Measurements from ENCODE around the gene MAP7D2. TPM values are rescaled to one million over a fixed set of nuclear protein-coding genes. Genes with fewer than 3 reads are reported as not detected.

The MAP7D2 gene
- total and polyA plus RNA-seq, 2 of the 4 experiments (the other 2 are of a cell fraction), result 0.18 to 0.19 TPM

GRCh38 chrX:20129547-20129946 lies 12.8 kb upstream of the MAP7D2 start:
- Histone ChIP-seq H4K8ac (ENCODE audit: low read depth in 2 of 2, low read length in 2 of 2) (no peak overlapping the region), H3K4me1 (ENCODE audit: control insufficient read depth, insufficient read depth, low read length) (no peaks in the 10 kb centered on the region), H2BK5ac (ENCODE audit: low read depth, low read length, poor library complexity, severe bottlenecking) (no peak overlapping the region), H3K27me3 (ENCODE audit: control insufficient read depth, insufficient read depth, low read length) (no peaks in the 10 kb centered on the region), H3K14ac (replicated peaks; ENCODE audit: low read depth, low read length) (no peak overlapping the region), H3K27ac (ENCODE audit: insufficient read depth, low read length) (no peak overlapping the region), H3K9ac (ENCODE audit: low read depth, low read length) (no peak overlapping the region), H3K18ac (ENCODE audit: low read depth, low read length) (no peak overlapping the region), H3K23ac (ENCODE audit: low read depth, low read length) (no peak overlapping the region), H2BK20ac (ENCODE audit: low read depth, low read length) (no peak overlapping the region), H4K91ac (ENCODE audit: insufficient read depth, low read depth, low read length) (no peak overlapping the region), H3K4me2 (ENCODE audit: low read depth, low read length) (no peak overlapping the region), H3K79me1 (ENCODE audit: low read depth in 1 of 2, low read length in 2 of 2) (peaks cover 6% of the 10 kb centered on the region in 2 experiments; a peak in 2 of 4 replicates), H2BK15ac (ENCODE audit: low read depth, low read length) (no peak overlapping the region), H2BK120ac (ENCODE audit: low read depth, low read length) (no peak overlapping the region), H3K56ac (ENCODE audit: extremely low read depth, insufficient read depth, low read length) (no peak overlapping the region), H4K5ac (ENCODE audit: low read depth, low read length) (no peak overlapping the region), H3K4ac (ENCODE audit: low read depth, low read length) (no peak overlapping the region), H4K20me1 (ENCODE audit: insufficient read depth, low read length) (no peaks in the 10 kb centered on the region), H2AFZ (replicated peaks; ENCODE audit: low read length, poor library complexity) (no peak overlapping the region), H3K36me3 (ENCODE audit: control insufficient read depth, insufficient read depth, low read length) (peaks cover 24% of the 10 kb centered on the region), H3K9me3 (ENCODE audit: control insufficient read depth, insufficient read depth, low read length) (no peaks in the 10 kb centered on the region), H3K9me1 (ENCODE audit: insufficient read depth, low read length) (no peaks in the 10 kb centered on the region), H3K4me3 (ENCODE audit: insufficient read depth, low read depth, low read length) (no peak overlapping the region), H2AK9ac (replicated peaks; ENCODE audit: low read depth, low read length, poor library complexity) (no peak overlapping the region), H2AK5ac (ENCODE audit: low read depth, low read length) (no peak overlapping the region)
- CTCF ChIA-PET, result no interaction called here
- BruUV-seq (replicated peaks), result no TSS peak
- no CpG with 5 or more reads among the region's 1 CpG for WGBS, 2 experiments (ENCODE audit: extremely low coverage in 2 of 2, insufficient read length in 1 of 2)
- ATAC-seq (ENCODE audit: low read depth), result no peak
- intact Hi-C loops (cut with micrococcal nuclease) (loop anchor here (10.0 kb wide), 2 partner anchors 585 to 755 kb away; no protein-coding TSS in a partner anchor), in situ Hi-C loops (cut with MboI; ENCODE audit: low sequenced_read_pairs) (no loop called here), dilution Hi-C loops (cut with HindIII; ENCODE audit: low sequenced_read_pairs, unreplicated experiment) (no loop called here)
- TF ChIP-seq RAD21 (IDR thresholded peaks at IDR 0.05; ENCODE audit: low read length) (no peak), MAFK (IDR thresholded peaks at IDR 0.05; ENCODE audit: low read depth, low read length) (no peak), CEBPB (IDR thresholded peaks at IDR 0.05; ENCODE audit: low read depth, low read length) (no peak), SMC3 (IDR thresholded peaks at IDR 0.05; ENCODE audit: low read depth, low read length) (no peak), CHD1 (IDR thresholded peaks at IDR 0.05; ENCODE audit: low read depth, low read length) (no peak), BHLHE40 (IDR thresholded peaks at IDR 0.05; ENCODE audit: low read depth, low read length) (no peak), MAZ (IDR thresholded peaks at IDR 0.05; ENCODE audit: borderline replicate concordance, low read depth, low read length) (no peak), MXI1 (IDR thresholded peaks at IDR 0.05; ENCODE audit: borderline replicate concordance, low read depth, low read length) (no peak), RFX5 (IDR thresholded peaks at IDR 0.05; ENCODE audit: low read depth, low read length) (no peak), NFE2L2 (IDR thresholded peaks at IDR 0.05; ENCODE audit: low read depth, low read length) (no peak), FOS (IDR thresholded peaks at IDR 0.05; ENCODE audit: low read depth, low read length) (no peak), POLR2A (IDR thresholded peaks at IDR 0.05; ENCODE audit: low read depth, low read length) (no peak)
- TF ChIP-seq, protein P1, sequence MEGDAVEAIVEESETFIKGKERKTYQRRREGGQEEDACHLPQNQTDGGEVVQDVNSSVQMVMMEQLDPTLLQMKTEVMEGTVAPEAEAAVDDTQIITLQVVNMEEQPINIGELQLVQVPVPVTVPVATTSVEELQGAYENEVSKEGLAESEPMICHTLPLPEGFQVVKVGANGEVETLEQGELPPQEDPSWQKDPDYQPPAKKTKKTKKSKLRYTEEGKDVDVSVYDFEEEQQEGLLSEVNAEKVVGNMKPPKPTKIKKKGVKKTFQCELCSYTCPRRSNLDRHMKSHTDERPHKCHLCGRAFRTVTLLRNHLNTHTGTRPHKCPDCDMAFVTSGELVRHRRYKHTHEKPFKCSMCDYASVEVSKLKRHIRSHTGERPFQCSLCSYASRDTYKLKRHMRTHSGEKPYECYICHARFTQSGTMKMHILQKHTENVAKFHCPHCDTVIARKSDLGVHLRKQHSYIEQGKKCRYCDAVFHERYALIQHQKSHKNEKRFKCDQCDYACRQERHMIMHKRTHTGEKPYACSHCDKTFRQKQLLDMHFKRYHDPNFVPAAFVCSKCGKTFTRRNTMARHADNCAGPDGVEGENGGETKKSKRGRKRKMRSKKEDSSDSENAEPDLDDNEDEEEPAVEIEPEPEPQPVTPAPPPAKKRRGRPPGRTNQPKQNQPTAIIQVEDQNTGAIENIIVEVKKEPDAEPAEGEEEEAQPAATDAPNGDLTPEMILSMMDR (conservative IDR thresholded peaks at IDR 0.05; ENCODE audit: low read depth, low read length), result no peak
- TF ChIP-seq, protein P2, sequence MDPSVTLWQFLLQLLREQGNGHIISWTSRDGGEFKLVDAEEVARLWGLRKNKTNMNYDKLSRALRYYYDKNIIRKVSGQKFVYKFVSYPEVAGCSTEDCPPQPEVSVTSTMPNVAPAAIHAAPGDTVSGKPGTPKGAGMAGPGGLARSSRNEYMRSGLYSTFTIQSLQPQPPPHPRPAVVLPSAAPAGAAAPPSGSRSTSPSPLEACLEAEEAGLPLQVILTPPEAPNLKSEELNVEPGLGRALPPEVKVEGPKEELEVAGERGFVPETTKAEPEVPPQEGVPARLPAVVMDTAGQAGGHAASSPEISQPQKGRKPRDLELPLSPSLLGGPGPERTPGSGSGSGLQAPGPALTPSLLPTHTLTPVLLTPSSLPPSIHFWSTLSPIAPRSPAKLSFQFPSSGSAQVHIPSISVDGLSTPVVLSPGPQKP (IDR thresholded peaks at IDR 0.05; ENCODE audit: borderline replicate concordance, low read depth, low read length), result no peak
- no peak for DNase-seq
- POLR2A ChIA-PET (ENCODE audit: unreplicated experiment), result no interaction called here

Measured in IMR-90 (cell line).